Cerebellar cortex (tissue), 1 donor: Measurements from ENCODE around the gene OR4D10.
"Not testable (repeated sequence)": the region's sequence is repeated elsewhere in the genome, so short reads cannot be mapped to it uniquely, and the experiment has no call there.

Experiments used
- DNase-seq: peaks from one replicate; pipeline ENCODE4 v3.0.0-alpha.2; 2015; ENCODE audit warnings: low spot score

Gene OR4D10

GRCh38 chr11:59473015-59473414, at the start of gene OR4D10:
TSS of gene OR4D10 (plus strand) at chr11:59473315. CDS start at chr11:59477430, 4,115 bp downstream.
- no peak for DNase-seq

GRCh38 chr11:59423835-59424234, 49.3 kb upstream of the OR4D10 start:
- DNase-seq, result no peak

GRCh38 chr11:59425131-59425530, 48.0 kb upstream of the OR4D10 start:
- DNase-seq, result no peak

- DNase-seq, result no peak
Observed at GRCh38 chr11:59426361-59427067, 46.6 kb upstream of the OR4D10 start, which contains the start of gene OR5A2. TSS of gene OR5A2 (minus strand) at chr11:59426413. CDS start at chr11:59422953, 3,460 bp downstream.

- DNase-seq, result no peak
Observed at GRCh38 chr11:59427068-59427382, 46.1 kb upstream of the OR4D10 start.

GRCh38 chr11:59429924-59430516, 43.1 kb upstream of the OR4D10 start:
- peak; percentile 31 for DNase-seq

- DNase-seq, result no peak
Observed at GRCh38 chr11:59436169-59436568, 36.9 kb upstream of the OR4D10 start, which contains the start of gene OR5A1. TSS of gene OR5A1 (plus strand) at chr11:59436469. CDS start at chr11:59443169, 6,700 bp downstream.

- no peak for DNase-seq
Observed at GRCh38 chr11:59437770-59438169, 35.3 kb upstream of the OR4D10 start.

- DNase-seq, result not testable (repeated sequence)
Observed at GRCh38 chr11:59445624-59446023, 27.5 kb upstream of the OR4D10 start.

GRCh38 chr11:59448484-59448883, 24.6 kb upstream of the OR4D10 start:
- DNase-seq, result no peak

- DNase-seq, result no peak
Observed at GRCh38 chr11:59456661-59457060, 16.5 kb upstream of the OR4D10 start, which contains the start of gene OR4D6. TSS of gene OR4D6 (plus strand) at chr11:59456961. CDS start at chr11:59456961, 0 bp downstream.

- no peak for DNase-seq
Observed at GRCh38 chr11:59459916-59460315, 13.2 kb upstream of the OR4D10 start.

- no peak for DNase-seq
Observed at GRCh38 chr11:59463190-59463641, 9.9 kb upstream of the OR4D10 start.

- DNase-seq, result no peak
Observed at GRCh38 chr11:59475176-59475575, 2.1 kb downstream of the OR4D10 start.

GRCh38 chr11:59479906-59480305, 6.8 kb downstream of the OR4D10 start:
- DNase-seq, result no peak

GRCh38 chr11:59480359-59480758, 7.2 kb downstream of the OR4D10 start:
- no peak for DNase-seq

- DNase-seq, result no peak
Observed at GRCh38 chr11:59501931-59502330, 28.8 kb downstream of the OR4D10 start.

GRCh38 chr11:59503276-59503675, 30.2 kb downstream of the OR4D10 start, which contains the start of gene OR4D11:
TSS of gene OR4D11 (plus strand) at chr11:59503576. CDS start at chr11:59503576, 0 bp downstream.
- no peak for DNase-seq

GRCh38 chr11:59510941-59511589, 38.0 kb downstream of the OR4D10 start, which contains the start of gene OR4D9:
TSS of gene OR4D9 (plus strand) at chr11:59511539. CDS start at chr11:59514913, 3,374 bp downstream.
- no peak for DNase-seq

GRCh38 chr11:59511675-59512074, 38.6 kb downstream of the OR4D10 start:
- DNase-seq, result no peak

GRCh38 chr11:59520139-59520538, 47.0 kb downstream of the OR4D10 start:
- DNase-seq, result not testable (repeated sequence)

GRCh38 chr11:59520741-59521140, 47.6 kb downstream of the OR4D10 start:
- DNase-seq, result no peak

GRCh38 chr11:59523541-59523940, 50.4 kb downstream of the OR4D10 start:
- DNase-seq, result no peak
